Heart left ventricle (tissue), 16 donors: ENCODE data around the gene PROSER3. TPM values are rescaled to one million over a fixed set of nuclear protein-coding genes. Genes with fewer than 3 reads are reported as not detected.

Source experiments
- ATAC-seq, 4 donors: fragments of 200-7000 bp; cut with Tn5 transposase; one replicate each; pipeline ENCODE4 v1.9.1; 2020 to 2022; ENCODE audit warnings: moderate library complexity in 4 of 4, mild to moderate bottlenecking in 3 of 4, moderate number of reproducible peaks in 1 of 4
- DNase-seq, 5 donors: peaks; one replicate each; pipeline ENCODE4 v3.0.0-alpha.2; 2020
- H3K27ac ChIP-seq, 12 donors: fragments of 200-600 bp; sonication (generic) in 4 of 12; one replicate each; pipeline versions ENCODE4 v1.5.0 to v1.8.0; 2016 to 2022; ENCODE audit warnings: mild to moderate bottlenecking in 2 of 12
- H3K27me3 ChIP-seq, 9 donors: fragments of 200-600 bp; sonication (generic) in 2 of 9; one replicate each; pipeline versions ENCODE4 v1.5.1 to v1.8.0; 2016 to 2022; ENCODE audit warnings: mild to moderate bottlenecking in 3 of 9
- H3K36me3 ChIP-seq, 9 donors: fragments of 200-600 bp; sonication (generic) in 2 of 9; one replicate each; pipeline versions ENCODE4 v1.5.0 to v1.8.0; 2018 to 2022; ENCODE audit warnings: mild to moderate bottlenecking in 2 of 9
- H3K4me1 ChIP-seq, 12 donors: fragments of 200-600 bp; sonication (generic) in 4 of 12; one replicate each; pipeline versions ENCODE4 v1.5.0 to v1.8.0; 2016 to 2022; ENCODE audit warnings: mild to moderate bottlenecking in 3 of 12
- H3K4me3 ChIP-seq, 12 donors: fragments of 200-600 bp; sonication (generic) in 4 of 12; one replicate each; pipeline versions ENCODE4 v1.5.0 to v1.8.0; 2017 to 2022; ENCODE audit warnings: mild to moderate bottlenecking in 9 of 12, moderate library complexity in 4 of 12
- H3K9me3 ChIP-seq, 12 donors: fragments of 200-600 bp; sonication (generic) in 4 of 12; one replicate each; pipeline versions ENCODE4 v1.5.0 to v1.8.0; 2016 to 2022; ENCODE audit warnings: mild to moderate bottlenecking in 1 of 12
- POLR2A ChIP-seq, 2 donors: fragments of 450-650 bp; IDR thresholded peaks; one replicate each; pipeline ENCODE4 v1.6.1; 2017; ENCODE audit warnings: antibody characterized with exemption in 2 of 2, mild to moderate bottlenecking in 2 of 2, moderate library complexity in 2 of 2
- WGBS, 4 donors: extraction: QIAGEN DNeasy Blood & Tissue Kit in 2 of 4; methylation state at CpG; one replicate each; pipeline versions ENCODE4 v1.1.5 to v1.1.7; 2013 to 2018; 5-methylcytosine and 5-hydroxymethylcytosine counted together
- intact Hi-C, 10 donors: fragments of 100-400 bp; cut with DNase I; formaldehyde crosslinking; loops; one replicate each; pipeline versions ENCODE4 v1.11.1 to v1.14.2; 2022
- polyA plus RNA-seq, 2 donors: library from polyadenylated mRNA; stranded (reverse); fragments of 200-250 nt; gene quantifications; one replicate each; pipeline ENCODE4 v1.2.3, GENCODE V29; 2013
- total RNA-seq, 9 donors: library from RNA; depleted of rRNA in 2 of 9; stranded (reverse); fragments of >200 nt in 2 of 9; fragmentation: NEBNext Ultra II Directional in 3 of 9; extraction: Animal tissue kit (Norgen Biotek cat#: 25700) in 3 of 9; gene quantifications; one replicate each; pipeline versions ENCODE4 v1.1.0 to v1.2.4, GENCODE V29; 2016 to 2023
- TF ChIP-seq, protein P1 (sequence below), 12 donors: fragments of 200-600 bp; sonication (generic) in 4 of 12; IDR thresholded peaks; one replicate each; pipeline versions ENCODE4 v1.5.0 to v1.8.0; 2018 to 2022; ENCODE audit warnings: antibody characterized with exemption in 12 of 12, mild to moderate bottlenecking in 5 of 12
- donor health status: ischemic (EF 13 %, LVEDD 7.1; RV severe dilation, severe dysfunction).
- donor health status: healthy with polysubstance abuse.
- donor health status: DM: no; HTN: yes; CAD: no.
- donor health status: DM: no; HTN: no; CAD: no.
- donor health status: ischemic (EF 25% LVEDD 6.9; RV normal size, moderate dysfunction).
- donor health status: ischemic (EF 25% LVEDD 5.7; RV mildly dilated, moderate dysfunction).
- donor health status: healthy.
- donor health status: DM: yes; HTN: yes; CAD: no.
- donor health status: ischemic (EF 35%, LVEDD 5.7; RV mildly dilated, moderate dysfunction).
- donor health status: nonischemic (EF 11% LVEDD 7.7; RV severe dilation, severe dysfunction).
- donor health status: DM: yes; HTN: yes; CAD: no.
- donor health status: PGD.
- donor health status: ischemic (EF 29% LVEDD 5.4; RV normal size, mild dysfunction).
- donor health status: nonischemic (EF 23%, LVEDD 6.1; RV moderate dilation, normal function).

The PROSER3 gene
- total and polyA plus RNA-seq, 11 donors = 1.9 to 19.7 (median 9.7) TPM

DNA sequence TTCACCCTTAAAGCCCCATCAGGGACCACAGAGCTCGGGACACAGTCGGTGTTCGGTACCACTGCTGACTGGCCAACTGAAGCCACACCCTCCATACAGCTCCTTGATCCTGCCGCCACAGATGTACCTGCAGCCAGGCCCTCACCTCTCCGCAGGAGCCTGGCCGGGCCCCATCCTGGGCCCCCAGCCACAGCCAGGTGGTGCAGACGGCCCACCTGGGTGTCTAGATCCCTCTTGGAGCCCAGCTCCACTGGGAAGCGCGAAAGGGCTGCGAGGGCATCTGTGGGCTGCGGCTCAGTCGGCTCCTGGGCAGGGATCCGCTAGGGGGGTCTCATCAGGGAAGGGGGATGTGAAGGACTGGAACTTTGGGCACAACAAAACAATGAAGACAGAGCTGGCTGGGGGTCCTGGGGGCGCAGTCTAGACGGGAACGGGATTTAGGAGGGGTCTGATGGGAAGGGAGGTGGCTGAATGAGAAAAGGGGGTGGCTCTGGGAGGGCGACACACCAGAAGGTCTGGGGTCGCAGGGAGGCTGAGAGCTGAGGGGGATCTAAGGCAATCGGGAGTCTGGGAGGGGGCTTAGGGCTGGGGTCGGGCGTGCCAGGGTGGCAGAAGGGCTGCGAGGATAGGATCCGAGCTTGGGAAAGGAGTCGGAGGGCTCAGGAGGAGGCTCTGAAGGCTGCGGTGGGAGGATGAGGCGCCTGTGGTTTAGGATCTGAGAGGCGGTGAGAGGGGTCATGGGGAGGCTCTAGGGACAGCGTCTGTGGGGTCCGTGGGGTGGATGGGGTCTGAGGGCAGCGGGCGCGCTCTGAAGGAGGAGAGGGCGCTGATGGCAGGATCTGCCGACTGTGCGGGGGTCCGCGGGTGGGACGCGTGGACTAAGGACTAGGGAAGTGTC, 38.9 kb downstream of the PROSER3 start:
- Histone ChIP-seq H3K4me3 (no peak overlapping the region), H3K9me3 (peaks cover 0 to 4% (median 0%) of the 10 kb centered on the region in 12 donors), H3K27me3 (peaks cover 3 to 56% (median 20%) of the 10 kb centered on the region in 9 donors), H3K27ac (no peak overlapping the region), H3K36me3 (no peaks in the 10 kb centered on the region), H3K4me1 (peaks cover 0 to 7% (median 0%) of the 10 kb centered on the region in 12 donors)
- ATAC-seq = no peak
- intact Hi-C loops = no loop called here
- 9 to 19% (median 12%) methylated on average over 38 to 39 of the region's 39 CpGs for WGBS, 4 donors
- no peak for DNase-seq
- TF ChIP-seq POLR2A (IDR thresholded peaks at IDR 0.05) = no peak
- TF ChIP-seq, protein P1, sequence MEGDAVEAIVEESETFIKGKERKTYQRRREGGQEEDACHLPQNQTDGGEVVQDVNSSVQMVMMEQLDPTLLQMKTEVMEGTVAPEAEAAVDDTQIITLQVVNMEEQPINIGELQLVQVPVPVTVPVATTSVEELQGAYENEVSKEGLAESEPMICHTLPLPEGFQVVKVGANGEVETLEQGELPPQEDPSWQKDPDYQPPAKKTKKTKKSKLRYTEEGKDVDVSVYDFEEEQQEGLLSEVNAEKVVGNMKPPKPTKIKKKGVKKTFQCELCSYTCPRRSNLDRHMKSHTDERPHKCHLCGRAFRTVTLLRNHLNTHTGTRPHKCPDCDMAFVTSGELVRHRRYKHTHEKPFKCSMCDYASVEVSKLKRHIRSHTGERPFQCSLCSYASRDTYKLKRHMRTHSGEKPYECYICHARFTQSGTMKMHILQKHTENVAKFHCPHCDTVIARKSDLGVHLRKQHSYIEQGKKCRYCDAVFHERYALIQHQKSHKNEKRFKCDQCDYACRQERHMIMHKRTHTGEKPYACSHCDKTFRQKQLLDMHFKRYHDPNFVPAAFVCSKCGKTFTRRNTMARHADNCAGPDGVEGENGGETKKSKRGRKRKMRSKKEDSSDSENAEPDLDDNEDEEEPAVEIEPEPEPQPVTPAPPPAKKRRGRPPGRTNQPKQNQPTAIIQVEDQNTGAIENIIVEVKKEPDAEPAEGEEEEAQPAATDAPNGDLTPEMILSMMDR (IDR thresholded peaks at IDR 0.05) = no peak

DNA sequence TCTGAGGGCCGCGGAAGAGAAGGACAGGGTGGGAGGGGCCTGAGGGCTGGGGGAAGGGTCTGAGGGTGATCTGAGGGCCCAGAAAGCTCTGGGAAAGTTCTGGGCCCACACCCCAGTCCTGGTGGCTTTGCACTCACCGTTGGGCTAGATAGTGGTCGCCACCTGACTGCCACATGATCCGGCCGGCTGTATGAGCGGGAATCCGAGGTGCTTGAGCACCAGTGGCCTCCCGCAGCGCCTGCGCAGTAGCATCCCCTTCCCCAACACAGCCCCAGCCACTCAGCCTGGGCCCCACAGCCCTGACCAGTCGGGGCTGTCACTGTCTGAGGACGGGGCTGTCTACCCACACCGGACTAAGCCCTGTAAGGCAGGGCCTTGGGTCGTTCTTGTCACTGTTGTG, 39.7 kb downstream of the PROSER3 start:
- 3 to 11% (median 8%) methylated on average over 13 to 15 of the region's 15 CpGs for WGBS, 4 donors
- ATAC-seq (peak in 1 of 4 donors; percentile 31), DNase-seq (no peak)
- H3K4me1 ChIP-seq = peaks cover 0 to 7% (median 0%) of the 10 kb centered on the region in 12 donors
- peaks cover 0 to 4% (median 0%) of the 10 kb centered on the region in 12 donors for H3K9me3 ChIP-seq
- peaks cover 3 to 60% (median 20%) of the 10 kb centered on the region in 9 donors for H3K27me3 ChIP-seq
- no peak overlapping the region for H3K4me3 ChIP-seq
- H3K27ac ChIP-seq = no peak overlapping the region
- H3K36me3 ChIP-seq = no peaks in the 10 kb centered on the region
- TF ChIP-seq, protein P1 (IDR thresholded peaks at IDR 0.05) = no peak
- no peak for TF ChIP-seq POLR2A (IDR thresholded peaks at IDR 0.05)
- intact Hi-C loops = no loop called here

DNA sequence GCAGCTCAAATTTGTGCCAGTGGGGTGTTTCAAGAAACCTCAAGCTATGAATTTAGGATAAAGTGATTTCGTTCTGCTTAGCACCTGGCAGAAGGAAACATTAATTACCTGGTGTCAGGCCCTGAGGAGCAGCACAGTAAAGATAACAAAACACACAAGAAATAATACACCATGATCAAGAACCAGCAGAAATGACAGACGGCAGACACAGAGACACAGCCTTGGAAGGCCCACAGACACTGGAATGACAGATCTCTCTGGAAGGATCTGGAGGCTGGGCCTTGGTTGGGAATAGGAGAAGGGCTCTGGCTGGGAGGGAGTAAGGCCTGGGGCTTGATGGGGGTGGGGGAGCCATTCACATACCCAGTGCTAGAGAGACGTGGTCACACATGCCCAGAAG, 43.9 kb downstream of the PROSER3 start:
- TF ChIP-seq POLR2A (IDR thresholded peaks at IDR 0.05) = no peak
- TF ChIP-seq, protein P1 (IDR thresholded peaks at IDR 0.05) = no peak
- 48 to 65% (median 62%) methylated on average over 3 of the region's 3 CpGs for WGBS, 4 donors
- Histone ChIP-seq H3K4me1 (peaks cover 0 to 7% (median 0%) of the 10 kb centered on the region in 12 donors), H3K4me3 (no peak overlapping the region), H3K27ac (no peak overlapping the region), H3K36me3 (no peaks in the 10 kb centered on the region), H3K9me3 (peaks cover 0 to 4% (median 0%) of the 10 kb centered on the region in 12 donors), H3K27me3 (peaks cover 3 to 68% (median 16%) of the 10 kb centered on the region in 9 donors)
- intact Hi-C loops = no loop called here
- DNase-seq (no peak), ATAC-seq (no peak)

DNA sequence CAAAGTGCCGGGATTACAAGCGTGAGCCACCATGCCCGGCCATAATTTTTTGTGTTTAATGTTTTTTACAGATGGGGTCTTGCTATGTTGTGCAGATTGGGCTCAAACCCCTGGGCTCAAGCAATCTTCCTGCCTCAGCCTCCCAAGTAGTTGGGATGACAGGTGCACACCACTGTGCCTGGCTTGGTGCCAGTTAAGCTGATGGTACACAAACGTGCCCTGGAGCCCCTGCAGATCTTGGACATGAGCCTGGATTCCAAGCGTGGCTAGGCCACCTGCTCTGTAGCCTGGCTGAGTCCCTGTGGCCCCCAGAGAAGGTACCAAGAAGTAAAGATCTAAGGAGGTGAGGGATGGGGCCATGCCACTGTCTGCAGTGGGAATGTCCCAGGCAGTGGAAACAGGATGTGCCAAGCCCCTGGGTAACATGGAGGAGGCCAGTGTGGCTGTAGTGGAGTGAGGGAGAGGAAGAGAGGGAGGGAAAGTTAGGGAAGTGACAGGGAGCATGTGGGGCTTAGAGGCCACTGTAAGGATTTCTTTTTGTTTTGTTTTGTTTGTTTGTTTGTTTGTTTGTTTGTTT, 47.6 kb downstream of the PROSER3 start:
- Histone ChIP-seq H3K4me1 (no peaks in the 10 kb centered on the region), H3K4me3 (no peak overlapping the region), H3K27ac (no peak overlapping the region), H3K9me3 (peaks cover 0 to 4% (median 0%) of the 10 kb centered on the region in 12 donors), H3K36me3 (no peaks in the 10 kb centered on the region), H3K27me3 (peaks cover 0 to 37% (median 0%) of the 10 kb centered on the region in 9 donors)
- TF ChIP-seq POLR2A (IDR thresholded peaks at IDR 0.05) = no peak
- TF ChIP-seq, protein P1 (IDR thresholded peaks at IDR 0.05) = no peak
- ATAC-seq = no peak
- intact Hi-C loops = no loop called here
- no peak for DNase-seq
- 60 to 73% (median 62%) methylated on average over 5 of the region's 5 CpGs for WGBS, 4 donors
